ENCODE measurements around the gene OSBPL1A.

GRCh38 chr18:24201699-24202687 lies 195.6 kb downstream of the OSBPL1A start:
- TF ChIP-seq SUZ12 (IDR thresholded peaks at IDR 0.05; ENCODE audit: low read length) (no peak), SRF (IDR thresholded peaks at IDR 0.05; ENCODE audit: low read depth, low read length) (no peak), CTCF (IDR thresholded peaks at IDR 0.05; ENCODE audit: control extremely low read depth in 1 of 3, insufficient read depth in 1 of 3, low read depth in 1 of 3, low read length in 3 of 3) (no peak), RAD21 (IDR thresholded peaks at IDR 0.05 in 1 of 2, conservative IDR thresholded peaks at IDR 0.05 in 1 of 2; ENCODE audit: low read depth in 2 of 2, low read length in 2 of 2) (no peak), RFX5 (IDR thresholded peaks at IDR 0.05; ENCODE audit: borderline replicate concordance, low read depth, low read length) (no peak), POLR2AphosphoS5 (IDR thresholded peaks at IDR 0.05; ENCODE audit: low read depth, low read length) (no peak), NANOG (IDR thresholded peaks at IDR 0.05; ENCODE audit: insufficient read depth, low read depth, low read length, poor library complexity, severe bottlenecking) (no peak), POLR2A (IDR thresholded peaks at IDR 0.05; ENCODE audit: control extremely low read depth in 1 of 2, low read depth in 2 of 2, low read length in 2 of 2) (no peak)
